ENCODE data around the gene NBAS.

- TF ChIP-seq REST (IDR thresholded peaks at IDR 0.05; ENCODE audit: insufficient read depth in 1 of 2, low read depth in 2 of 2, low read length in 2 of 2): no peak
- no peak for TF ChIP-seq POLR2AphosphoS5 (IDR thresholded peaks at IDR 0.05; ENCODE audit: low read depth, low read length)
- no peak for TF ChIP-seq SIN3A (IDR thresholded peaks at IDR 0.05; ENCODE audit: borderline replicate concordance, insufficient read depth, low read length)
- no peak for TF ChIP-seq TAF1 (IDR thresholded peaks at IDR 0.05; ENCODE audit: borderline replicate concordance, insufficient read depth, low read length)
Observed at GRCh38 chr2:15507697-15508096, 53.4 kb downstream of the NBAS start.

Data from PFSK-1 (cell line).